HepG2 (cell line): ENCODE data around the gene KRT79. TPM values are rescaled to one million over a fixed set of nuclear protein-coding genes. Genes with fewer than 3 reads are reported as not detected.

Experiments used
- ATAC-seq: fragments of 200-7000 bp; cut with Tn5 transposase; 3 replicates; pipeline ENCODE4 v1.9.1; 2020; ENCODE audit warnings: mild to moderate bottlenecking, moderate library complexity
- BruUV-seq: library from RNA; stranded (reverse); fragments of 400-500 nt; replicated peaks from 2 replicates; lab custom pipeline; 2021; lab: Mats Ljungman, UMichigan
- CTCF ChIA-PET: fragments of 300-600 bp; formaldehyde crosslinking; extraction: SDS; loops from one replicate; lab custom pipeline; 2021; ENCODE audit warnings: low total read pairs, inconsistent platforms, low intra/inter-chr PET ratio; lab: Yijun Ruan, JAX
- POLR2A ChIA-PET: fragments of 350-600 bp; sonication (Branson Sonifier 250); formaldehyde crosslinking; loops from one replicate; lab custom pipeline; 2020; ENCODE audit warnings: antibody characterized with exemption, inconsistent platforms; lab: Yijun Ruan, JAX
- DNase-seq: peaks from one replicate; pipeline ENCODE4 v3.0.0-alpha.2; 2015; ENCODE audit warnings: low spot score
- FAIRE-seq: peaks from 3 replicates; lab custom pipeline; 2011; peaks lifted over from hg19 to GRCh38; lab: Jason Lieb, UNC
- H2AFZ ChIP-seq: one replicate; pipeline ENCODE4 v1.6.1; 2011; ENCODE audit warnings: low read length, inconsistent platforms
- H3K27ac ChIP-seq: fragments of 300-600 bp; 3 replicates; pipeline ENCODE4 v1.8.0; 2011; ENCODE audit warnings: mixed run types, mild to moderate bottlenecking, mixed read lengths, low read length, inconsistent platforms; ENCODE audit not compliant: insufficient read depth; ENCODE audit errors: extremely low read length
- H3K27me3 ChIP-seq, 2 experiments: fragments of 200-600 bp in 1 of 2; 2 replicates in 1 of 2; 3 replicates in 1 of 2; pipeline versions ENCODE4 v1.6.0 to v1.8.0; 2011; ENCODE audit warnings: low read length in 2 of 2, mild to moderate bottlenecking in 2 of 2, moderate library complexity in 2 of 2, inconsistent platforms in 1 of 2; ENCODE audit not compliant: insufficient read depth in 2 of 2, control insufficient read depth in 1 of 2
- H3K36me3 ChIP-seq, 2 experiments: fragments of 200-600 bp in 1 of 2; replicated peaks in 1 of 2; 2 replicates in 1 of 2; 3 replicates in 1 of 2; pipeline versions ENCODE4 v1.5.1 to v1.8.0; 2011; ENCODE audit warnings: low read length in 2 of 2, inconsistent platforms in 1 of 2; ENCODE audit not compliant: insufficient read depth in 2 of 2, control insufficient read depth in 1 of 2
- H3K4me1 ChIP-seq: 2 replicates; pipeline ENCODE4 v1.5.1; 2012; ENCODE audit warnings: low read length, inconsistent platforms; ENCODE audit not compliant: insufficient read depth
- H3K4me2 ChIP-seq: 2 replicates; pipeline ENCODE4 v1.6.0; 2011; ENCODE audit warnings: low read depth, low read length, inconsistent platforms
- H3K4me3 ChIP-seq, 3 experiments: fragments of 200-600 bp in 1 of 3; sonication (generic), shearing (Covaris generic) in 1 of 3; replicated peaks in 1 of 3; 2 replicates each; pipeline ENCODE4 v1.5.1; 2011 to 2016; ENCODE audit warnings: low read length in 3 of 3, inconsistent platforms in 2 of 3, low read depth in 2 of 3, mild to moderate bottlenecking in 2 of 3, control low read depth in 1 of 3, mixed read lengths in 1 of 3; ENCODE audit not compliant: insufficient read depth in 1 of 3
- H3K79me2 ChIP-seq: one replicate; pipeline ENCODE4 v1.6.1; 2011; ENCODE audit warnings: low read length, inconsistent platforms; ENCODE audit not compliant: insufficient read depth
- H3K9ac ChIP-seq: 2 replicates; pipeline ENCODE4 v1.6.0; 2011; ENCODE audit warnings: mild to moderate bottlenecking, low read depth, low read length, inconsistent platforms; ENCODE audit not compliant: insufficient read depth
- H3K9me3 ChIP-seq: 2 replicates; pipeline ENCODE4 v1.5.1; 2012; ENCODE audit warnings: mild to moderate bottlenecking, low read length
- H4K20me1 ChIP-seq: 2 replicates; pipeline ENCODE4 v1.6.0; 2011; ENCODE audit warnings: inconsistent platforms, mild to moderate bottlenecking, low read length, moderate library complexity; ENCODE audit not compliant: insufficient read depth
- CCAR2 ChIP-seq: fragments of 200-400 bp; formaldehyde crosslinking; optimal IDR thresholded peaks from 2 replicates; pipeline ENCODE3; 2018; ENCODE audit warnings: low read depth, mild to moderate bottlenecking, low read length, moderate library complexity
- HOXD1 ChIP-seq: sonication (generic); formaldehyde crosslinking; IDR thresholded peaks from 2 replicates; pipeline ENCODE4 v1.5.0; 2020; ENCODE audit warnings: missing genetic modification reagents
- NFYC ChIP-seq: IDR thresholded peaks from 2 replicates; pipeline ENCODE4 v1.6.1; 2016; ENCODE audit warnings: missing genetic modification reagents, missing compliant biosample characterization
- SMYD3 ChIP-seq: sonication (generic); formaldehyde crosslinking; IDR thresholded peaks from 2 replicates; pipeline ENCODE4 v1.8.1; 2023; ENCODE audit warnings: mild to moderate bottlenecking, missing genetic modification reagents
- YEATS4 ChIP-seq: sonication (generic); formaldehyde crosslinking; IDR thresholded peaks from 2 replicates; pipeline ENCODE4 v1.4.0; 2020; ENCODE audit warnings: missing genetic modification reagents, borderline replicate concordance
- ZNF17 ChIP-seq: sonication (generic); formaldehyde crosslinking; IDR thresholded peaks from 2 replicates; pipeline ENCODE4 v1.5.0; 2020; ENCODE audit warnings: mild to moderate bottlenecking, missing genetic modification reagents
- ZNF839 ChIP-seq: sonication (generic); formaldehyde crosslinking; IDR thresholded peaks from 2 replicates; pipeline ENCODE4 v1.4.0; 2020; ENCODE audit warnings: missing genetic modification reagents, mild to moderate bottlenecking, borderline replicate concordance
- ZSCAN12 ChIP-seq: sonication (generic); formaldehyde crosslinking; IDR thresholded peaks from 2 replicates; pipeline ENCODE4 v1.9.0; 2021; ENCODE audit warnings: mild to moderate bottlenecking, missing genetic modification reagents
- WGBS: methylation state at CpG from one replicate; pipeline ENCODE4 v1.1.6; 2017; ENCODE audit warnings: low lambda C conversion rate; 5-methylcytosine and 5-hydroxymethylcytosine counted together
- in situ Hi-C: cut with HindIII; loops from 2 replicates; pipeline ENCODE4 v1.10.0; 2017; ENCODE audit warnings: low pct_unique_long_range_greater_than_20kb; ENCODE audit not compliant: extremely low pct_ligation_motif_present
- intact Hi-C: fragments of 100-400 bp; cut with micrococcal nuclease; formaldehyde crosslinking; loops from one replicate; pipeline ENCODE4 v1.10.0; 2022; ENCODE audit not compliant: unreplicated experiment
- polyA plus RNA-seq, 8 experiments: library from polyadenylated mRNA; depleted of rRNA in 3 of 8; stranded (reverse) in 7 of 8; unstranded in 1 of 8; fragments of >200 nt; fragmentation: Illumina TruSeq in 4 of 8; extraction: Trizol in 4 of 8; gene quantifications; 2 replicates each; pipeline versions ENCODE4 v1.2.1 to v1.2.3, GENCODE V29; 2011 to 2016; ENCODE audit warnings: low read depth in 4 of 8, missing spikeins in 1 of 8, mixed read lengths in 1 of 8; ENCODE audit not compliant: insufficient read depth in 1 of 8
- total RNA-seq, 5 experiments: library from RNA; depleted of rRNA; stranded (reverse); fragments of >200 nt; fragmentation: Illumina TruSeq; extraction: Trizol; gene quantifications; 2 replicates each; pipeline ENCODE4 v1.2.3, GENCODE V29; 2016; ENCODE audit warnings: low read depth in 1 of 5
- TF ChIP-seq, protein P1 (sequence below), 2 experiments: sonication (generic) in 1 of 2; formaldehyde crosslinking in 1 of 2; IDR thresholded peaks; 2 replicates each; pipeline versions ENCODE4 v1.6.1 to v1.9.0; 2014 to 2022; ENCODE audit warnings: antibody characterized with exemption in 1 of 2, borderline replicate concordance in 1 of 2, inconsistent platforms in 1 of 2, low read depth in 1 of 2, missing genetic modification reagents in 1 of 2
- TF ChIP-seq, protein P2 (sequence below): sonication (generic); formaldehyde crosslinking; IDR thresholded peaks from 2 replicates; pipeline ENCODE4 v1.9.0; 2021; ENCODE audit warnings: missing genetic modification reagents, mild to moderate bottlenecking, borderline replicate concordance
- TF ChIP-seq, protein P3 (sequence below): sonication (generic); formaldehyde crosslinking; IDR thresholded peaks from 2 replicates; pipeline ENCODE4 v1.5.1; 2020; ENCODE audit warnings: mild to moderate bottlenecking, missing genetic modification reagents
- TF ChIP-seq, protein P4 (sequence below): sonication (generic); formaldehyde crosslinking; IDR thresholded peaks from 2 replicates; pipeline ENCODE4 v1.4.0; 2020; ENCODE audit warnings: low read depth, mild to moderate bottlenecking, missing genetic modification reagents

The KRT79 gene
- total and polyA plus RNA-seq, 2 of the 13 experiments (the other 11 are each of a cell fraction or from before 2014, with no cell fraction given) = 0.09 TPM; not detected in 1

DNA sequence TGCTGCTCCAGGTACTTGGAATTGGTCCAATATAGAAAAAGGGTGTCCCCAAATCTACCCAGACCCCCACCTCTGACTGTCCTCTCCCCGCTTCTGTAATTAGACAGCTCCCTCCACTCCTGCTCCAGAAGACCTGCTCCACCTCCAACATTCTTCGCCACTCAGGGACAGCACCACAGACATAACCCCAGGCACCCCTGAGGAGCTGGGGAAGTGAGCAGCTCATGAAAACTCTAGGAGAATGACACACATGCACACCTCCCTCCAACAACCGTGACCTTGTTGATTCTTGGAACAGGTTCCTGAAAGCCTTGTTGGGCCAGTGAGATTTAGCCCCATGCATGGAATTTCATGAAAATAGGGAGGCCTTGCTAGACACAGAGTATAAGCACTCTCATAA is 28.4 kb downstream of the KRT79 start:
- POLR2A ChIA-PET = no interaction called here
- Histone ChIP-seq H3K9me3 (no peaks in the 10 kb centered on the region), H3K4me2 (no peak overlapping the region), H3K36me3 (no peaks in the 10 kb centered on the region), H3K27me3 (peaks cover 1 to 18% of the 10 kb centered on the region in 2 experiments; a peak in 4 of 5 replicates), H2AFZ (no peak overlapping the region), H3K4me3 (no peak overlapping the region), H3K4me1 (no peaks in the 10 kb centered on the region), H3K9ac (no peak overlapping the region), H3K79me2 (no peaks in the 10 kb centered on the region), H4K20me1 (no peaks in the 10 kb centered on the region), H3K27ac (no peak overlapping the region)
- FAIRE-seq = no peak
- no peak for DNase-seq
- intact Hi-C loops = no loop called here
- 10% methylated on average over 3 of the region's 3 CpGs for WGBS
- no TSS peak for BruUV-seq
- in situ Hi-C loops = no loop called here
- no peak for ATAC-seq
- CTCF ChIA-PET = no interaction called here
- TF ChIP-seq, protein P1, sequence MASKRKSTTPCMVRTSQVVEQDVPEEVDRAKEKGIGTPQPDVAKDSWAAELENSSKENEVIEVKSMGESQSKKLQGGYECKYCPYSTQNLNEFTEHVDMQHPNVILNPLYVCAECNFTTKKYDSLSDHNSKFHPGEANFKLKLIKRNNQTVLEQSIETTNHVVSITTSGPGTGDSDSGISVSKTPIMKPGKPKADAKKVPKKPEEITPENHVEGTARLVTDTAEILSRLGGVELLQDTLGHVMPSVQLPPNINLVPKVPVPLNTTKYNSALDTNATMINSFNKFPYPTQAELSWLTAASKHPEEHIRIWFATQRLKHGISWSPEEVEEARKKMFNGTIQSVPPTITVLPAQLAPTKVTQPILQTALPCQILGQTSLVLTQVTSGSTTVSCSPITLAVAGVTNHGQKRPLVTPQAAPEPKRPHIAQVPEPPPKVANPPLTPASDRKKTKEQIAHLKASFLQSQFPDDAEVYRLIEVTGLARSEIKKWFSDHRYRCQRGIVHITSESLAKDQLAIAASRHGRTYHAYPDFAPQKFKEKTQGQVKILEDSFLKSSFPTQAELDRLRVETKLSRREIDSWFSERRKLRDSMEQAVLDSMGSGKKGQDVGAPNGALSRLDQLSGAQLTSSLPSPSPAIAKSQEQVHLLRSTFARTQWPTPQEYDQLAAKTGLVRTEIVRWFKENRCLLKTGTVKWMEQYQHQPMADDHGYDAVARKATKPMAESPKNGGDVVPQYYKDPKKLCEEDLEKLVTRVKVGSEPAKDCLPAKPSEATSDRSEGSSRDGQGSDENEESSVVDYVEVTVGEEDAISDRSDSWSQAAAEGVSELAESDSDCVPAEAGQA (IDR thresholded peaks at IDR 0.05; ENCODE audit: low read depth) = no peak
- TF ChIP-seq, protein P1 (CRISPR knock-in tag; IDR thresholded peaks at IDR 0.05; ENCODE audit: borderline replicate concordance) = no peak
- TF ChIP-seq ZNF17 (no peak), HOXD1 (CRISPR knock-in tag) (no peak), ZNF839 (no peak), YEATS4 (CRISPR knock-in tag) (no peak), CCAR2 (no peak), NFYC (CRISPR knock-in tag) (no peak), SMYD3 (no peak), ZSCAN12 (CRISPR knock-in tag) (no peak)
- TF ChIP-seq, protein P2, sequence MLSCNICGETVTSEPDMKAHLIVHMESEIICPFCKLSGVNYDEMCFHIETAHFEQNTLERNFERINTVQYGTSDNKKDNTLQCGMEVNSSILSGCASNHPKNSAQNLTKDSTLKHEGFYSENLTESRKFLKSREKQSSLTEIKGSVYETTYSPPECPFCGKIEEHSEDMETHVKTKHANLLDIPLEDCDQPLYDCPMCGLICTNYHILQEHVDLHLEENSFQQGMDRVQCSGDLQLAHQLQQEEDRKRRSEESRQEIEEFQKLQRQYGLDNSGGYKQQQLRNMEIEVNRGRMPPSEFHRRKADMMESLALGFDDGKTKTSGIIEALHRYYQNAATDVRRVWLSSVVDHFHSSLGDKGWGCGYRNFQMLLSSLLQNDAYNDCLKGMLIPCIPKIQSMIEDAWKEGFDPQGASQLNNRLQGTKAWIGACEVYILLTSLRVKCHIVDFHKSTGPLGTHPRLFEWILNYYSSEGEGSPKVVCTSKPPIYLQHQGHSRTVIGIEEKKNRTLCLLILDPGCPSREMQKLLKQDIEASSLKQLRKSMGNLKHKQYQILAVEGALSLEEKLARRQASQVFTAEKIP = no peak
- TF ChIP-seq, protein P3, sequence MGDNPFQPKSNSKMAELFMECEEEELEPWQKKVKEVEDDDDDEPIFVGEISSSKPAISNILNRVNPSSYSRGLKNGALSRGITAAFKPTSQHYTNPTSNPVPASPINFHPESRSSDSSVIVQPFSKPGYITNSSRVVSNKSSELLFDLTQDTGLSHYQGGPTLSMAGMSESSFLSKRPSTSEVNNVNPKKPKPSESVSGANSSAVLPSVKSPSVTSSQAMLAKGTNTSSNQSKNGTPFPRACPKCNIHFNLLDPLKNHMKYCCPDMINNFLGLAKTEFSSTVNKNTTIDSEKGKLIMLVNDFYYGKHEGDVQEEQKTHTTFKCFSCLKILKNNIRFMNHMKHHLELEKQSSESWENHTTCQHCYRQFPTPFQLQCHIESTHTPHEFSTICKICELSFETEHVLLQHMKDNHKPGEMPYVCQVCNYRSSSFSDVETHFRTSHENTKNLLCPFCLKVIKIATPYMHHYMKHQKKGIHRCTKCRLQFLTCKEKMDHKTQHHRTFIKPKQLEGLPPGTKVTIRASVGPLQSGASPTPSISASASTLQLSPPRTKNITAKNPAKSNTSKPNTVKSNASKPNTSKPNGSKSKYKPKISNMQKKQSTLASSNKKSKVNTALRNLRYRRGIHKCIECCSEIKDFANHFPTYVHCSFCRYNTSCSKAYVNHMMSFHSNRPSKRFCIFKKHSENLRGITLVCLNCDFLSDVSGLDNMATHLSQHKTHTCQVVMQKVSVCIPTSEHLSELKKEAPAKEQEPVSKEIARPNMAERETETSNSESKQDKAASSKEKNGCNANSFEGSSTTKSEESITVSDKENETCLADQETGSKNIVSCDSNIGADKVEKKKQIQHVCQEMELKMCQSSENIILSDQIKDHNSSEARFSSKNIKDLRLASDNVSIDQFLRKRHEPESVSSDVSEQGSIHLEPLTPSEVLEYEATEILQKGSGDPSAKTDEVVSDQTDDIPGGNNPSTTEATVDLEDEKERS = no peak
- TF ChIP-seq, protein P4, sequence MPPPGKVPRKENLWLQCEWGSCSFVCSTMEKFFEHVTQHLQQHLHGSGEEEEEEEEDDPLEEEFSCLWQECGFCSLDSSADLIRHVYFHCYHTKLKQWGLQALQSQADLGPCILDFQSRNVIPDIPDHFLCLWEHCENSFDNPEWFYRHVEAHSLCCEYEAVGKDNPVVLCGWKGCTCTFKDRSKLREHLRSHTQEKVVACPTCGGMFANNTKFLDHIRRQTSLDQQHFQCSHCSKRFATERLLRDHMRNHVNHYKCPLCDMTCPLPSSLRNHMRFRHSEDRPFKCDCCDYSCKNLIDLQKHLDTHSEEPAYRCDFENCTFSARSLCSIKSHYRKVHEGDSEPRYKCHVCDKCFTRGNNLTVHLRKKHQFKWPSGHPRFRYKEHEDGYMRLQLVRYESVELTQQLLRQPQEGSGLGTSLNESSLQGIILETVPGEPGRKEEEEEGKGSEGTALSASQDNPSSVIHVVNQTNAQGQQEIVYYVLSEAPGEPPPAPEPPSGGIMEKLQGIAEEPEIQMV = no peak
